ENCODE results near the gene MYD88.

Gene MYD88

GRCh38 chr3:38151667-38152265 is 13.3 kb downstream of the MYD88 start:
- TF ChIP-seq POLR2AphosphoS5 (IDR thresholded peaks at IDR 0.05; ENCODE audit: low read depth, low read length): no peak
- no peak for TF ChIP-seq TAF1 (IDR thresholded peaks at IDR 0.05; ENCODE audit: borderline replicate concordance, insufficient read depth, low read length)
- TF ChIP-seq FOXP2 (optimal IDR thresholded peaks at IDR 0.05; ENCODE audit: borderline replicate concordance, extremely low read depth, extremely low read length, insufficient read depth): no peak
- no peak for TF ChIP-seq REST (IDR thresholded peaks at IDR 0.05; ENCODE audit: insufficient read depth in 1 of 2, low read depth in 2 of 2, low read length in 2 of 2)
- TF ChIP-seq SIN3A (IDR thresholded peaks at IDR 0.05; ENCODE audit: borderline replicate concordance, insufficient read depth, low read length): no peak

GRCh38 chr3:38152609-38153008 is 14.1 kb downstream of the MYD88 start:
- TF ChIP-seq SIN3A (IDR thresholded peaks at IDR 0.05; ENCODE audit: borderline replicate concordance, insufficient read depth, low read length) (no peak), REST (IDR thresholded peaks at IDR 0.05; ENCODE audit: insufficient read depth in 1 of 2, low read depth in 2 of 2, low read length in 2 of 2) (no peak), TAF1 (IDR thresholded peaks at IDR 0.05; ENCODE audit: borderline replicate concordance, insufficient read depth, low read length) (no peak), POLR2AphosphoS5 (IDR thresholded peaks at IDR 0.05; ENCODE audit: low read depth, low read length) (no peak), FOXP2 (optimal IDR thresholded peaks at IDR 0.05; ENCODE audit: borderline replicate concordance, extremely low read depth, extremely low read length, insufficient read depth) (no peak)

DNA sequence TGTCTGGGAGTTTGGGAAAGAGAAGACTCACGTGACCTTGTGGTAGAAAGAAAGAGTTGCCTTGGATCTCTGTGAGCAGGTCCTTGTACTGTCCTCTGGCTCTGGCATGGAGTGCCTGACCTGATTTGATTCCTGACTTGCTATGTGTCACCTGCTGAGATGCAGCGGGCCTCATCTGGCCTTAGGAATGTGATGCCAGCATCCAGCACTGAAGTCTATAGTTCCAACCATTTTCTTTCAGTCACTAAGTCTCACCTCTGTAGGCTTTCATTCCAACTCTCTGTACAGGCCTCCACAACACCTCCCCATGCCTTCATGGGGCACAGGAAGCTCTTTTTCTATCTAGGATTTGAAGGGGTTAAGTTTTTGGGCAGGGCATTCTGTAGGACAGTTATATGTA is 14.8 kb downstream of the MYD88 start:
- TF ChIP-seq REST (IDR thresholded peaks at IDR 0.05; ENCODE audit: insufficient read depth in 1 of 2, low read depth in 2 of 2, low read length in 2 of 2) (no peak), FOXP2 (optimal IDR thresholded peaks at IDR 0.05; ENCODE audit: borderline replicate concordance, extremely low read depth, extremely low read length, insufficient read depth) (no peak), POLR2AphosphoS5 (IDR thresholded peaks at IDR 0.05; ENCODE audit: low read depth, low read length) (no peak), SIN3A (IDR thresholded peaks at IDR 0.05; ENCODE audit: borderline replicate concordance, insufficient read depth, low read length) (no peak), TAF1 (IDR thresholded peaks at IDR 0.05; ENCODE audit: borderline replicate concordance, insufficient read depth, low read length) (no peak)

DNA sequence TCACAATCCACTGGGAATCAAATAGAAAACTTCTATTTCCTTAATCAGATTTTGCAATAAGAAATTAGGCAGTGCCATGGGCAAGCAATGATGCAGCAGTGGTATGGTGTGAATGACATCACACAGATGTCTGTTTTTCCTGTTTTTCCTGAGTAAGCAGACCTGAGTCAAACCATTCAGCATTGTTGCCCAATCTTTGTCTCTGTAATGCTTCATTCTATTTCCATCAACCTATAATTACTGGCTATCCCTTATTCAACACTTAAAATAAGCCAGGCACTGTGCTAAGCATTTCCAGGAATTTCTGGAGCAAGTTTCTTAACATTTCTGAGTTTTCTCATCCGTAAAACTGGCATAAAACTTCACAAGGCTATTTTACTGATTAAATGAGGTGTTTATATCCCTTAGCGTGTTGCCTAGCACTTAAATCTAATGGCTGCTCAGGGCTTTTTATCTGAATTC is 15.6 kb downstream of the MYD88 start:
- TF ChIP-seq FOXP2 (optimal IDR thresholded peaks at IDR 0.05; ENCODE audit: borderline replicate concordance, extremely low read depth, extremely low read length, insufficient read depth): no peak
- TF ChIP-seq TAF1 (IDR thresholded peaks at IDR 0.05; ENCODE audit: borderline replicate concordance, insufficient read depth, low read length): no peak
- TF ChIP-seq POLR2AphosphoS5 (IDR thresholded peaks at IDR 0.05; ENCODE audit: low read depth, low read length): no peak
- no peak for TF ChIP-seq SIN3A (IDR thresholded peaks at IDR 0.05; ENCODE audit: borderline replicate concordance, insufficient read depth, low read length)
- TF ChIP-seq REST (IDR thresholded peaks at IDR 0.05; ENCODE audit: insufficient read depth in 1 of 2, low read depth in 2 of 2, low read length in 2 of 2): no peak

Measured in PFSK-1 (cell line).